IMR-90 (cell line): Measurements from ENCODE around the gene SLC39A3.

Source experiments
- FOS ChIP-seq: fragments of 150-350 bp; IDR thresholded peaks from 2 replicates; pipeline ENCODE4 v1.6.1; 2016; ENCODE audit warnings: low read depth, low read length
- MXI1 ChIP-seq: IDR thresholded peaks from 2 replicates; pipeline ENCODE4 v1.6.1; 2012; ENCODE audit warnings: low read depth, mild to moderate bottlenecking, low read length, moderate library complexity, borderline replicate concordance
- POLR2A ChIP-seq: IDR thresholded peaks from 2 replicates; pipeline ENCODE4 v1.6.1; 2012; ENCODE audit warnings: mild to moderate bottlenecking, low read depth, low read length
- RAD21 ChIP-seq: IDR thresholded peaks from 2 replicates; pipeline ENCODE4 v1.6.1; 2012; ENCODE audit warnings: low read length, improper control_type of control experiment
- RFX5 ChIP-seq: IDR thresholded peaks from 2 replicates; pipeline ENCODE4 v1.8.0; 2012; ENCODE audit warnings: low read depth, mild to moderate bottlenecking, low read length, moderate library complexity
- SMC3 ChIP-seq: fragments of 150-350 bp; IDR thresholded peaks from 2 replicates; pipeline ENCODE4 v1.6.1; 2016; ENCODE audit warnings: low read depth, mild to moderate bottlenecking, antibody characterized with exemption, low read length, moderate library complexity
- USF2 ChIP-seq: fragments of 150-350 bp; IDR thresholded peaks from 2 replicates; pipeline ENCODE4 v1.6.1; 2017; ENCODE audit warnings: mild to moderate bottlenecking, antibody characterized with exemption, low read length, low read depth
- TF ChIP-seq, protein P1 (sequence below): conservative IDR thresholded peaks from 2 replicates; pipeline ENCODE4 v1.5.1; 2012; ENCODE audit warnings: mild to moderate bottlenecking, low read depth, low read length, improper control_type of control experiment

DNA sequence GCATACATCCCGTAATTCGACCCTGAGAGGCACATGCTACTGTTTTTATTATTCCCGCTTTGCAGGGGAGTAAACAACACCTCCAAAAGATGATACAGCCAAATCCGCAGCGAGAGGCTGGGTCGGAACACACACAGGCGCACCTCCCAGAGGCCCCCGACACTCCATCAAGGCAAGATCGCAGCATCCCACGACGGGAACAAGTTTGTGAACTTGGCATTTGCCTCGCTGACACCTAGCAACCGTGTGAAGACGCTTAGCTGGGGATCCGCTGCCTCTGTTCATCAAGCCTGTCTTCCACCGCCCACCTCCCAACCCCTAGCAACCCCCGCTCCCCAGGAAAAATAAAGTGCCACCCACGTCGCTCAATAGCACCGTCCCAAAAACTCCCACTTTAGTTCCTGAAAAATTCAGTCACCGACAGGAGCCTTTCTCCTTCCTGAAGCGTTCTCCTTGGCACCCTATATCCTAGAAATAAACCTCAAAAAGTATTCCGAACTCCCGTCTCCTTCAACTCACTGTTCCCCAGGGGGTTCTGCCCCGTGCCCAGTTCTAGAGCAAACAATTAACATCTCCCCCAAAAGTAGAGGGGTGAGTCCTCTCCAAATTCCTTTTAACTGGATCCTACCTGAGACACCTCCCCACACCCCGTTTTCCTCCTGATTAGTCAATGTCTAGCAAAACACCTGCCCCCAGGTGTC is 39.0 kb downstream of the SLC39A3 start:
- TF ChIP-seq RAD21 (no peak), FOS (no peak), POLR2A (no peak), SMC3 (no peak), MXI1 (no peak), RFX5 (no peak), USF2 (no peak)
- TF ChIP-seq, protein P1, sequence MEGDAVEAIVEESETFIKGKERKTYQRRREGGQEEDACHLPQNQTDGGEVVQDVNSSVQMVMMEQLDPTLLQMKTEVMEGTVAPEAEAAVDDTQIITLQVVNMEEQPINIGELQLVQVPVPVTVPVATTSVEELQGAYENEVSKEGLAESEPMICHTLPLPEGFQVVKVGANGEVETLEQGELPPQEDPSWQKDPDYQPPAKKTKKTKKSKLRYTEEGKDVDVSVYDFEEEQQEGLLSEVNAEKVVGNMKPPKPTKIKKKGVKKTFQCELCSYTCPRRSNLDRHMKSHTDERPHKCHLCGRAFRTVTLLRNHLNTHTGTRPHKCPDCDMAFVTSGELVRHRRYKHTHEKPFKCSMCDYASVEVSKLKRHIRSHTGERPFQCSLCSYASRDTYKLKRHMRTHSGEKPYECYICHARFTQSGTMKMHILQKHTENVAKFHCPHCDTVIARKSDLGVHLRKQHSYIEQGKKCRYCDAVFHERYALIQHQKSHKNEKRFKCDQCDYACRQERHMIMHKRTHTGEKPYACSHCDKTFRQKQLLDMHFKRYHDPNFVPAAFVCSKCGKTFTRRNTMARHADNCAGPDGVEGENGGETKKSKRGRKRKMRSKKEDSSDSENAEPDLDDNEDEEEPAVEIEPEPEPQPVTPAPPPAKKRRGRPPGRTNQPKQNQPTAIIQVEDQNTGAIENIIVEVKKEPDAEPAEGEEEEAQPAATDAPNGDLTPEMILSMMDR = no peak
